C4-2B (cell line): ENCODE measurements around the gene TNFAIP8L1.

Experiments
- ZFX ChIP-seq: fragments of 450-650 bp; IDR thresholded peaks from 2 replicates; pipeline ENCODE4 v1.6.1; 2017
- TF ChIP-seq, protein P1 (sequence below): fragments of 450-650 bp; conservative IDR thresholded peaks from 2 replicates; pipeline ENCODE4 v1.5.1; 2017; ENCODE audit warnings: mild to moderate bottlenecking

DNA sequence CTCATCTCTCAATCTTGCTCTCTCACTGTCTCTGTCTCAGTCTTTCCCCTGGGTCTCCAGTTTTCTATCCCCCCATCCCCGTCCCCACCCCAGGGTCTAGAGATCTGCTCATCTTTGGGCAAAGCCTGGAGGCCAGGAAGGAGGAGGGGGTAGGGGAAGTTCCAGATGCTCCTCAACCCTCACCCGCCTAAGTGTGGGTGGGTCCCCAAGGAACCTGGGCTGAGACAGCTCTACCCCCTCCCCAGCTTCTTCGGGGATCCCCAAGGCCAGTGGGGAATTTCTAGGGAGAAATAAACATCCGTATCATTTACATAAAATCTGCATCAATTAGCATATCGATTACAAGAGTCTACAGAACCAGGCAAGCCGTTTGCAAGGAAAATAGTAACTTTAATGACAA, 48.0 kb upstream of the TNFAIP8L1 start:
- TF ChIP-seq, protein P1, sequence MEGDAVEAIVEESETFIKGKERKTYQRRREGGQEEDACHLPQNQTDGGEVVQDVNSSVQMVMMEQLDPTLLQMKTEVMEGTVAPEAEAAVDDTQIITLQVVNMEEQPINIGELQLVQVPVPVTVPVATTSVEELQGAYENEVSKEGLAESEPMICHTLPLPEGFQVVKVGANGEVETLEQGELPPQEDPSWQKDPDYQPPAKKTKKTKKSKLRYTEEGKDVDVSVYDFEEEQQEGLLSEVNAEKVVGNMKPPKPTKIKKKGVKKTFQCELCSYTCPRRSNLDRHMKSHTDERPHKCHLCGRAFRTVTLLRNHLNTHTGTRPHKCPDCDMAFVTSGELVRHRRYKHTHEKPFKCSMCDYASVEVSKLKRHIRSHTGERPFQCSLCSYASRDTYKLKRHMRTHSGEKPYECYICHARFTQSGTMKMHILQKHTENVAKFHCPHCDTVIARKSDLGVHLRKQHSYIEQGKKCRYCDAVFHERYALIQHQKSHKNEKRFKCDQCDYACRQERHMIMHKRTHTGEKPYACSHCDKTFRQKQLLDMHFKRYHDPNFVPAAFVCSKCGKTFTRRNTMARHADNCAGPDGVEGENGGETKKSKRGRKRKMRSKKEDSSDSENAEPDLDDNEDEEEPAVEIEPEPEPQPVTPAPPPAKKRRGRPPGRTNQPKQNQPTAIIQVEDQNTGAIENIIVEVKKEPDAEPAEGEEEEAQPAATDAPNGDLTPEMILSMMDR: no peak
- no peak for TF ChIP-seq ZFX
